ENCODE results near the gene ANKRD44. TPM values are rescaled to one million over a fixed set of nuclear protein-coding genes. Genes with fewer than 3 reads are reported as not detected.

ANKRD44 gene
- total and polyA plus RNA-seq, 2 of the 8 experiments (the other 6 are each of a cell fraction or from before 2014, with no cell fraction given), result 1.2 to 1.3 TPM

- H3K14ac ChIP-seq (ENCODE audit: insufficient read length), result no peak overlapping the region
- no peak overlapping the region for H4K91ac ChIP-seq (replicated peaks; ENCODE audit: insufficient read length, low read length)
- H3K18ac ChIP-seq (ENCODE audit: extremely low read depth, low read length), result no peak overlapping the region
- H3K23me2 ChIP-seq (ENCODE audit: low read depth, low read length), result no peaks in the 10 kb centered on the region
- ChIA-PET POLR2A (ENCODE audit: partially characterized antibody) (interaction anchor here (0.6 kb wide), 1 partner anchor 1600 kb away, joined by 3 read pairs; no protein-coding TSS in a partner anchor), CTCF (ENCODE audit: partially characterized antibody) (interaction anchor here (2.3 kb wide), 1 partner anchor 16 kb away, joined by 9 read pairs; no protein-coding TSS in a partner anchor)
- no peak overlapping the region for H3K27ac ChIP-seq (ENCODE audit: low read depth, low read length)
- H3K4me3 ChIP-seq (ENCODE audit: extremely low read depth in 1 of 4, insufficient read depth in 2 of 4, low read depth in 3 of 4, low read length in 4 of 4), result no peak overlapping the region
- no peaks in the 10 kb centered on the region for H3K27me3 ChIP-seq (replicated peaks in 1 of 4; ENCODE audit: control insufficient read depth in 3 of 4, extremely low read depth in 1 of 4, insufficient read depth in 3 of 4, low read length in 3 of 4)
- DNase-seq (ENCODE audit: low read depth in 1 of 2, low spot score in 2 of 2) (no peak), FAIRE-seq (no peak)
- no peaks in the 10 kb centered on the region for H3K79me2 ChIP-seq (ENCODE audit: control insufficient read depth in 1 of 2, insufficient read depth in 2 of 2, low read length in 2 of 2)
- no peak overlapping the region for H2BK120ac ChIP-seq (replicated peaks; ENCODE audit: low read depth, low read length)
- WGBS, 2 experiments (ENCODE audit: extremely low coverage in 1 of 2, insufficient coverage in 1 of 2, insufficient read length in 1 of 2, insufficient replicate concordance in 2 of 2, low coverage in 1 of 2, low lambda C conversion rate in 2 of 2, missing lambda C conversion rate in 1 of 2), result 90% methylated on average over 1 of the region's 1 CpG; no CpG with 5 or more reads in 1 of the 2 experiments
- no peak overlapping the region for H2BK12ac ChIP-seq (ENCODE audit: low read depth, low read length)
- H2AFZ ChIP-seq (ENCODE audit: low read length), result no peak overlapping the region
- no peak overlapping the region for H3K4ac ChIP-seq (replicated peaks; ENCODE audit: insufficient read length, low read depth, low read length)
- no peak overlapping the region for H2BK20ac ChIP-seq (ENCODE audit: low read length)
- H3K9me3 ChIP-seq (ENCODE audit: insufficient read depth in 2 of 2, low read depth in 1 of 2, low read length in 1 of 2), result peaks cover 18 to 19% of the 10 kb centered on the region in 2 experiments
- no peaks in the 10 kb centered on the region for H3K79me1 ChIP-seq (ENCODE audit: low read depth, low read length)
- H2BK15ac ChIP-seq (ENCODE audit: low read length), result no peak overlapping the region
- no peak overlapping the region for H2AK5ac ChIP-seq (ENCODE audit: low read depth, low read length)
- H4K8ac ChIP-seq (ENCODE audit: extremely low read depth, insufficient read depth, low read length), result no peak overlapping the region
- H4K20me1 ChIP-seq (replicated peaks in 1 of 2; ENCODE audit: control insufficient read depth in 1 of 2, insufficient read depth in 2 of 2, low read length in 2 of 2), result no peaks in the 10 kb centered on the region
- H3K23ac ChIP-seq (ENCODE audit: insufficient read length), result no peak overlapping the region
- H3K56ac ChIP-seq (replicated peaks; ENCODE audit: insufficient read length, low read depth, low read length), result no peak overlapping the region
- no peaks in the 10 kb centered on the region for H3K4me1 ChIP-seq (replicated peaks in 1 of 4; ENCODE audit: control insufficient read depth in 3 of 4, insufficient read depth in 4 of 4, low read length in 3 of 4)
- H4K5ac ChIP-seq (ENCODE audit: insufficient read length, low read depth, low read length), result no peak overlapping the region
- TF ChIP-seq RNF2 (IDR thresholded peaks at IDR 0.05; ENCODE audit: borderline replicate concordance, low read depth, low read length, missing control alignments, poor library complexity, severe bottlenecking), result no peak
- TF ChIP-seq RFX5 (IDR thresholded peaks at IDR 0.05; ENCODE audit: borderline replicate concordance, low read depth, low read length), result no peak
- no peak for TF ChIP-seq BRCA1 (IDR thresholded peaks at IDR 0.05; ENCODE audit: low read depth, low read length)
- no peak for TF ChIP-seq CBX8 (IDR thresholded peaks at IDR 0.05; ENCODE audit: borderline replicate concordance, low read depth, low read length)
- TF ChIP-seq, protein P1, sequence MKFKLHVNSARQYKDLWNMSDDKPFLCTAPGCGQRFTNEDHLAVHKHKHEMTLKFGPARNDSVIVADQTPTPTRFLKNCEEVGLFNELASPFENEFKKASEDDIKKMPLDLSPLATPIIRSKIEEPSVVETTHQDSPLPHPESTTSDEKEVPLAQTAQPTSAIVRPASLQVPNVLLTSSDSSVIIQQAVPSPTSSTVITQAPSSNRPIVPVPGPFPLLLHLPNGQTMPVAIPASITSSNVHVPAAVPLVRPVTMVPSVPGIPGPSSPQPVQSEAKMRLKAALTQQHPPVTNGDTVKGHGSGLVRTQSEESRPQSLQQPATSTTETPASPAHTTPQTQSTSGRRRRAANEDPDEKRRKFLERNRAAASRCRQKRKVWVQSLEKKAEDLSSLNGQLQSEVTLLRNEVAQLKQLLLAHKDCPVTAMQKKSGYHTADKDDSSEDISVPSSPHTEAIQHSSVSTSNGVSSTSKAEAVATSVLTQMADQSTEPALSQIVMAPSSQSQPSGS (IDR thresholded peaks at IDR 0.05; ENCODE audit: low read length), result no peak
- no peak for TF ChIP-seq EGR1 (IDR thresholded peaks at IDR 0.05; ENCODE audit: borderline replicate concordance, low read depth, low read length)
- no peak for TF ChIP-seq SP2 (IDR thresholded peaks at IDR 0.05; ENCODE audit: low read length)
- no peak overlapping the region for H3K9ac ChIP-seq (replicated peaks in 1 of 4; ENCODE audit: extremely low read depth in 1 of 4, low read depth in 3 of 4, low read length in 3 of 4)
- no peak overlapping the region for H3K4me2 ChIP-seq (ENCODE audit: insufficient read depth in 1 of 2, low read depth in 2 of 2, low read length in 2 of 2)
- H3K36me3 ChIP-seq (ENCODE audit: control insufficient read depth in 2 of 4, insufficient read depth in 4 of 4, low read length in 3 of 4), result no peaks in the 10 kb centered on the region
- no peak overlapping the region for H2BK5ac ChIP-seq (ENCODE audit: low read depth, low read length)
These were observed 251.1 kb downstream of the ANKRD44 start for GRCh38 chr2:197059477-197059876.

Data from H1 (cell line).